ENCODE measurements around the gene MRPL18. TPM values are rescaled to one million over a fixed set of nuclear protein-coding genes. Genes with fewer than 3 reads are reported as not detected.

MRPL18 gene
- polyA plus RNA-seq, 1 donor (not counting 4 experiments of a cell fraction or from before 2014, with no cell fraction given): 127 TPM

DNA sequence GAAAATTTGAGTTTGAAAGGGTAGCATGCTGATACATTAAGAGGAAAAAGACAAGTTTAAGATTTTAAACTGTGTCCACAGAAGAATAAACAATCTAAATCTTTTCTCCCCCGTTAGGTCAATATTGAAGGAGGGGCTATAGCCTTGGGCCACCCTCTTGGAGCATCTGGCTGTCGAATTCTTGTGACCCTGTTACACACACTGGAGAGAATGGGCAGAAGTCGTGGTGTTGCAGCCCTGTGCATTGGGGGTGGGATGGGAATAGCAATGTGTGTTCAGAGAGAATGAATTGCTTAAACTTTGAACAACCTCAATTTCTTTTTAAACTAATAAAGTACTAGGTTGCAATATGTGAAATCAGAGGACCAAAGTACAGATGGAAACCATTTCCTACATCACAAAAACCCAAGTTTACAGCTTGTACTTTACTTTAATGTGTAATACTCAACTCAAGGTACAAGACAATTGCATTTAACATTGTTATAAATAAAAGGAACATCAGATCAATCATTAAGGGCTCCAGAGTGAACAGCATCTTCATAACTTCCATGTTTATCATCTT, 11.6 kb upstream of the MRPL18 start:
- FAIRE-seq: no peak
- H4K20me1 ChIP-seq (ENCODE audit: control insufficient read depth, extremely low read depth, insufficient read depth, low read length): no peaks in the 10 kb centered on the region

GRCh38 chr6:159788276-159788675, 2.0 kb upstream of the MRPL18 start:
- Histone ChIP-seq H3K9me3 (ENCODE audit: control insufficient read depth, low read depth, low read length) (no peaks in the 10 kb centered on the region), H2AFZ (ENCODE audit: control insufficient read depth, low read length) (no peak overlapping the region), H3K4me1 (ENCODE audit: control insufficient read depth, extremely low read depth, insufficient read depth, low read length) (peaks cover 30% of the 10 kb centered on the region), H4K20me1 (ENCODE audit: control insufficient read depth, extremely low read depth, insufficient read depth, low read length) (peaks cover 10% of the 10 kb centered on the region), H3K36me3 (ENCODE audit: control insufficient read depth in 2 of 2, extremely low read depth in 1 of 2, insufficient read depth in 2 of 2, low read length in 2 of 2) (peaks cover 9 to 37% of the 10 kb centered on the region in 2 experiments), H3K27ac (ENCODE audit: control insufficient read depth, insufficient read depth, low read length) (peak overlapping the region; percentile 83), H3K4me3 (ENCODE audit: control insufficient read depth in 2 of 3, extremely low read depth in 1 of 3, insufficient read depth in 2 of 3, low read depth in 1 of 3, low read length in 3 of 3) (peak overlapping the region; percentile 88 to 98 (median 97)), H3K79me2 (ENCODE audit: control insufficient read depth, insufficient read depth, low read length) (peaks cover 87% of the 10 kb centered on the region), H3K27me3 (ENCODE audit: control insufficient read depth, extremely low read depth, insufficient read depth, low read length) (no peaks in the 10 kb centered on the region), H3K9me1 (ENCODE audit: control insufficient read depth, extremely low read depth, insufficient read depth, low read length) (no peaks in the 10 kb centered on the region), H3K4me2 (ENCODE audit: control insufficient read depth, extremely low read depth, insufficient read depth, low read depth, low read length) (peak overlapping the region; percentile 77), H3K9ac (ENCODE audit: control insufficient read depth, extremely low read depth, insufficient read depth, low read length) (peak overlapping the region; percentile 85)
- FAIRE-seq (no peak), DNase-seq (ENCODE audit: low read depth, low spot score) (no peak)
- TF ChIP-seq, protein P1, sequence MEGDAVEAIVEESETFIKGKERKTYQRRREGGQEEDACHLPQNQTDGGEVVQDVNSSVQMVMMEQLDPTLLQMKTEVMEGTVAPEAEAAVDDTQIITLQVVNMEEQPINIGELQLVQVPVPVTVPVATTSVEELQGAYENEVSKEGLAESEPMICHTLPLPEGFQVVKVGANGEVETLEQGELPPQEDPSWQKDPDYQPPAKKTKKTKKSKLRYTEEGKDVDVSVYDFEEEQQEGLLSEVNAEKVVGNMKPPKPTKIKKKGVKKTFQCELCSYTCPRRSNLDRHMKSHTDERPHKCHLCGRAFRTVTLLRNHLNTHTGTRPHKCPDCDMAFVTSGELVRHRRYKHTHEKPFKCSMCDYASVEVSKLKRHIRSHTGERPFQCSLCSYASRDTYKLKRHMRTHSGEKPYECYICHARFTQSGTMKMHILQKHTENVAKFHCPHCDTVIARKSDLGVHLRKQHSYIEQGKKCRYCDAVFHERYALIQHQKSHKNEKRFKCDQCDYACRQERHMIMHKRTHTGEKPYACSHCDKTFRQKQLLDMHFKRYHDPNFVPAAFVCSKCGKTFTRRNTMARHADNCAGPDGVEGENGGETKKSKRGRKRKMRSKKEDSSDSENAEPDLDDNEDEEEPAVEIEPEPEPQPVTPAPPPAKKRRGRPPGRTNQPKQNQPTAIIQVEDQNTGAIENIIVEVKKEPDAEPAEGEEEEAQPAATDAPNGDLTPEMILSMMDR (optimal IDR thresholded peaks at IDR 0.05 in 1 of 3, IDR thresholded peaks at IDR 0.05 in 1 of 3, conservative IDR thresholded peaks at IDR 0.05 in 1 of 3; ENCODE audit: extremely low read depth in 1 of 3, insufficient read depth in 2 of 3, low read length in 3 of 3): no peak
- dilution Hi-C loops (cut with MboI; ENCODE audit: extremely low pct_ligation_motif_present, low sequenced_read_pairs): no loop called here

More for the DNA sequence above, 11.6 kb upstream of the MRPL18 start:
- H3K9ac ChIP-seq (ENCODE audit: control insufficient read depth, extremely low read depth, insufficient read depth, low read length): no peak overlapping the region
- peaks cover 18% of the 10 kb centered on the region for H3K79me2 ChIP-seq (ENCODE audit: control insufficient read depth, insufficient read depth, low read length)
- H3K9me3 ChIP-seq (ENCODE audit: control insufficient read depth, low read depth, low read length): no peaks in the 10 kb centered on the region
- no peak overlapping the region for H3K27ac ChIP-seq (ENCODE audit: control insufficient read depth, insufficient read depth, low read length)
- dilution Hi-C loops (cut with MboI; ENCODE audit: extremely low pct_ligation_motif_present, low sequenced_read_pairs): no loop called here
- no peak overlapping the region for H3K4me3 ChIP-seq (ENCODE audit: control insufficient read depth in 2 of 3, extremely low read depth in 1 of 3, insufficient read depth in 2 of 3, low read depth in 1 of 3, low read length in 3 of 3)
- H3K4me2 ChIP-seq (ENCODE audit: control insufficient read depth, extremely low read depth, insufficient read depth, low read depth, low read length): no peak overlapping the region
- TF ChIP-seq, protein P1 (optimal IDR thresholded peaks at IDR 0.05 in 1 of 3, IDR thresholded peaks at IDR 0.05 in 1 of 3, conservative IDR thresholded peaks at IDR 0.05 in 1 of 3; ENCODE audit: extremely low read depth in 1 of 3, insufficient read depth in 2 of 3, low read length in 3 of 3): no peak
- no peak for TF ChIP-seq EZH2 (IDR thresholded peaks at IDR 0.05; ENCODE audit: low read length)
- no peaks in the 10 kb centered on the region for H3K9me1 ChIP-seq (ENCODE audit: control insufficient read depth, extremely low read depth, insufficient read depth, low read length)
- H2AFZ ChIP-seq (ENCODE audit: control insufficient read depth, low read length): no peak overlapping the region
- peaks cover 30 to 80% of the 10 kb centered on the region in 2 experiments for H3K36me3 ChIP-seq (ENCODE audit: control insufficient read depth in 2 of 2, extremely low read depth in 1 of 2, insufficient read depth in 2 of 2, low read length in 2 of 2)
- no peaks in the 10 kb centered on the region for H3K27me3 ChIP-seq (ENCODE audit: control insufficient read depth, extremely low read depth, insufficient read depth, low read length)
- no peak for DNase-seq (ENCODE audit: low read depth, low spot score)
- no peaks in the 10 kb centered on the region for H3K4me1 ChIP-seq (ENCODE audit: control insufficient read depth, extremely low read depth, insufficient read depth, low read length)
